Nucleus accumbens (tissue), 56 donors: ENCODE data around the gene PGAP2.
A peak's percentile ranks its signal among the peaks of the same experiment; 100 is the strongest.
"Not testable (repeated sequence)": the region's sequence is repeated elsewhere in the genome, so short reads cannot be mapped to it uniquely, and the experiment has no call there.

ENCODE experiments used
- DNase-seq, 56 donors: peaks; one replicate each; lab custom pipeline; 2025; lab: John Stamatoyannopoulos, UW

The PGAP2 gene

GRCh38 chr11:3853899-3854659 is 45.7 kb downstream of the PGAP2 start:
- peak in 12 of 56 donors; percentile 32 to 69 (median 46) for DNase-seq

GRCh38 chr11:3854660-3854976 is 46.3 kb downstream of the PGAP2 start:
- DNase-seq = peak in 2 of 56 donors; percentile 66 to 67

- peak; percentile 59 to 97 (median 88) for DNase-seq
These were observed 46.8 kb downstream of the PGAP2 start, which contains the start of gene STIM1 for GRCh38 chr11:3854977-3855807. TSS of gene STIM1 (plus strand) at chr11:3855664. CDS start at chr11:3856271, 607 bp downstream.

- DNase-seq = peak in 11 of 56 donors; percentile 17 to 63 (median 45)
These were observed 47.6 kb downstream of the PGAP2 start for GRCh38 chr11:3855808-3856491.

GRCh38 chr11:3856856-3857553 is 48.6 kb downstream of the PGAP2 start:
- DNase-seq = no peak

GRCh38 chr11:3857628-3858027 is 49.3 kb downstream of the PGAP2 start:
- no peak for DNase-seq

GRCh38 chr11:3859373-3859881 is 51.1 kb downstream of the PGAP2 start:
- no peak for DNase-seq

GRCh38 chr11:3860375-3860774 is 52.0 kb downstream of the PGAP2 start:
- peak in 4 of 56 donors; percentile 15 to 34 (median 22) for DNase-seq

GRCh38 chr11:3860898-3861393 is 52.6 kb downstream of the PGAP2 start:
- not testable (repeated sequence) for DNase-seq

GRCh38 chr11:3861683-3862082 is 53.3 kb downstream of the PGAP2 start:
- DNase-seq = no peak

GRCh38 chr11:3865388-3866193 is 57.2 kb downstream of the PGAP2 start:
- DNase-seq = no peak

- DNase-seq = no peak
These were observed 57.8 kb downstream of the PGAP2 start for GRCh38 chr11:3866206-3866605.

GRCh38 chr11:3866836-3867208 is 58.5 kb downstream of the PGAP2 start:
- no peak for DNase-seq

- no peak for DNase-seq
These were observed 59.1 kb downstream of the PGAP2 start for GRCh38 chr11:3867209-3868091.

- no peak for DNase-seq
These were observed 65.5 kb downstream of the PGAP2 start for GRCh38 chr11:3873712-3874349.
